ENCODE measurements around the gene PROZ. TPM values are rescaled to one million over a fixed set of nuclear protein-coding genes. Genes with fewer than 3 reads are reported as not detected.

PROZ gene
- total and polyA plus RNA-seq, 2 donors (not counting 1 experiment from before 2014, with no cell fraction given) = not detected

- H3K27me3 Mint-ChIP-seq = no peaks in the 10 kb centered on the region
- Histone ChIP-seq H3K4me3 (ENCODE audit: control extremely low read depth in 1 of 5, extremely low read depth in 1 of 5, insufficient read depth in 1 of 5, low read depth in 2 of 5, low read length in 4 of 5) (no peak overlapping the region), H3K4me1 (ENCODE audit: control insufficient read depth in 2 of 2, insufficient read depth in 2 of 2, low read length in 2 of 2) (no peaks in the 10 kb centered on the region), H2AFZ (ENCODE audit: insufficient read depth, low read depth, low read length, poor library complexity, severe bottlenecking) (no peak overlapping the region), H3K9ac (ENCODE audit: low read length) (no peak overlapping the region), H3K36me3 (replicated peaks in 1 of 2; ENCODE audit: control extremely low read depth in 1 of 2, control insufficient read depth in 1 of 2, extremely low read depth in 1 of 2, insufficient read depth in 2 of 2, low read length in 1 of 2) (no peaks in the 10 kb centered on the region), H3K27me3 (replicated peaks in 1 of 4; ENCODE audit: control extremely low read depth in 1 of 4, control insufficient read depth in 3 of 4, insufficient read depth in 4 of 4, low read length in 3 of 4) (peaks cover 0 to 2% (median 0%) of the 10 kb centered on the region in 4 experiments), H3K27ac (ENCODE audit: low read length in 2 of 2) (no peak overlapping the region), H3K4me2 (replicated peaks; ENCODE audit: low read depth, low read length, poor library complexity, severe bottlenecking) (no peak overlapping the region), H4K20me1 (ENCODE audit: control insufficient read depth, insufficient read depth, low read length, poor library complexity, severe bottlenecking) (no peaks in the 10 kb centered on the region), H3K79me2 (ENCODE audit: control insufficient read depth, insufficient read depth, low read length) (no peaks in the 10 kb centered on the region), H3K9me3 (ENCODE audit: control extremely low read depth in 1 of 3, control insufficient read depth in 2 of 3, insufficient read depth in 1 of 3, low read length in 2 of 3) (peaks cover 0 to 5% (median 0%) of the 10 kb centered on the region in 3 donors)
- ATAC-seq (ENCODE audit: low read depth) (no peak), DNase-seq (no peak)
- TF ChIP-seq EZH2 (IDR thresholded peaks at IDR 0.05; ENCODE audit: borderline replicate concordance, insufficient read depth, low read depth, low read length, poor library complexity, severe bottlenecking) (no peak), CTCF (IDR thresholded peaks at IDR 0.05) (no peak)
- no peak overlapping the region for H3K27ac Mint-ChIP-seq
- 90% methylated on average over 10 of the region's 10 CpGs for WGBS (ENCODE audit: insufficient coverage)
- no peaks in the 10 kb centered on the region for H3K9me3 Mint-ChIP-seq (ENCODE audit: insufficient read depth)
- H3K4me3 Mint-ChIP-seq = no peak overlapping the region
- ChIA-PET POLR2A (no interaction called here), CTCF (no interaction called here)
- intact Hi-C loops (cut with micrococcal nuclease) = no loop called here
- no peaks in the 10 kb centered on the region for H3K4me1 Mint-ChIP-seq
Measured at GRCh38 chr13:113116871-113117271, 41.6 kb upstream of the PROZ start.

GRCh38 chr13:113117335-113117872, 41.0 kb upstream of the PROZ start:
- Histone ChIP-seq H3K27me3 (replicated peaks in 1 of 4; ENCODE audit: control extremely low read depth in 1 of 4, control insufficient read depth in 3 of 4, insufficient read depth in 4 of 4, low read length in 3 of 4) (peaks cover 0 to 2% (median 0%) of the 10 kb centered on the region in 4 experiments), H3K27ac (ENCODE audit: low read length in 2 of 2) (no peak overlapping the region), H3K4me2 (replicated peaks; ENCODE audit: low read depth, low read length, poor library complexity, severe bottlenecking) (no peak overlapping the region), H3K4me3 (ENCODE audit: control extremely low read depth in 1 of 5, extremely low read depth in 1 of 5, insufficient read depth in 1 of 5, low read depth in 2 of 5, low read length in 4 of 5) (no peak overlapping the region), H3K4me1 (ENCODE audit: control insufficient read depth in 2 of 2, insufficient read depth in 2 of 2, low read length in 2 of 2) (no peaks in the 10 kb centered on the region), H3K79me2 (ENCODE audit: control insufficient read depth, insufficient read depth, low read length) (no peaks in the 10 kb centered on the region), H4K20me1 (ENCODE audit: control insufficient read depth, insufficient read depth, low read length, poor library complexity, severe bottlenecking) (no peaks in the 10 kb centered on the region), H3K9me3 (ENCODE audit: control extremely low read depth in 1 of 3, control insufficient read depth in 2 of 3, insufficient read depth in 1 of 3, low read length in 2 of 3) (peaks cover 0 to 5% (median 0%) of the 10 kb centered on the region in 3 donors), H2AFZ (ENCODE audit: insufficient read depth, low read depth, low read length, poor library complexity, severe bottlenecking) (no peak overlapping the region), H3K36me3 (replicated peaks in 1 of 2; ENCODE audit: control extremely low read depth in 1 of 2, control insufficient read depth in 1 of 2, extremely low read depth in 1 of 2, insufficient read depth in 2 of 2, low read length in 1 of 2) (no peaks in the 10 kb centered on the region), H3K9ac (ENCODE audit: low read length) (no peak overlapping the region)
- peaks cover 2% of the 10 kb centered on the region for H3K27me3 Mint-ChIP-seq
- H3K9me3 Mint-ChIP-seq (ENCODE audit: insufficient read depth) = no peaks in the 10 kb centered on the region
- ATAC-seq (ENCODE audit: low read depth) = no peak
- H3K4me1 Mint-ChIP-seq = no peaks in the 10 kb centered on the region
- ChIA-PET POLR2A (no interaction called here), CTCF (no interaction called here)
- no peak for DNase-seq
- no peak overlapping the region for H3K4me3 Mint-ChIP-seq
- WGBS (ENCODE audit: insufficient coverage) = 93% methylated on average over 24 of the region's 26 CpGs
- intact Hi-C loops (cut with micrococcal nuclease) = no loop called here
- no peak overlapping the region for H3K27ac Mint-ChIP-seq
- TF ChIP-seq CTCF (IDR thresholded peaks at IDR 0.05) = no peak
- TF ChIP-seq EZH2 (IDR thresholded peaks at IDR 0.05; ENCODE audit: borderline replicate concordance, insufficient read depth, low read depth, low read length, poor library complexity, severe bottlenecking) = no peak
